ENCODE measurements around the gene NBEA. TPM values are rescaled to one million over a fixed set of nuclear protein-coding genes. Genes with fewer than 3 reads are reported as not detected.

Gene NBEA
- total RNA-seq, 6 experiments from 2014 or later: 5.6 to 9.6 (median 6.9) TPM

GRCh38 chr13:34931572-34931971 lies 10.5 kb upstream of the NBEA start:
- no peaks in the 10 kb centered on the region for H3K36me3 Mint-ChIP-seq (ENCODE audit: low read depth)
- H3K9me3 Mint-ChIP-seq: no peaks in the 10 kb centered on the region; the same call in 1 of the 2 replicates
- TF ChIP-seq CTCF (IDR thresholded peaks at IDR 0.05): no peak
- DNase-seq: no peak
- H3K27ac Mint-ChIP-seq: no peak overlapping the region
- no peak overlapping the region for H3K4me3 Mint-ChIP-seq
- no peaks in the 10 kb centered on the region for H3K27me3 Mint-ChIP-seq (ENCODE audit: insufficient read depth)
- no peaks in the 10 kb centered on the region for H3K4me1 Mint-ChIP-seq (ENCODE audit: low read depth)

- Mint-ChIP-seq H3K36me3 (ENCODE audit: low read depth) (no peaks in the 10 kb centered on the region), H3K9me3 (no peaks in the 10 kb centered on the region; the same call in 1 of the 2 replicates), H3K27ac (no peak overlapping the region), H3K4me1 (ENCODE audit: low read depth) (no peaks in the 10 kb centered on the region), H3K4me3 (no peak overlapping the region), H3K27me3 (ENCODE audit: insufficient read depth) (no peaks in the 10 kb centered on the region)
- no peak for TF ChIP-seq CTCF (IDR thresholded peaks at IDR 0.05)
- no peak for DNase-seq
Measured at GRCh38 chr13:34933349-34933748, 8.7 kb upstream of the NBEA start.

GRCh38 chr13:34933786-34934185 lies 8.3 kb upstream of the NBEA start:
- no peak overlapping the region for H3K27ac Mint-ChIP-seq

GRCh38 chr13:34935841-34936240 lies 6.2 kb upstream of the NBEA start:
- Mint-ChIP-seq H3K36me3 (ENCODE audit: low read depth) (no peaks in the 10 kb centered on the region), H3K9me3 (no peaks in the 10 kb centered on the region), H3K27ac (no peak overlapping the region), H3K27me3 (ENCODE audit: insufficient read depth) (no peaks in the 10 kb centered on the region), H3K4me1 (ENCODE audit: low read depth) (no peaks in the 10 kb centered on the region), H3K4me3 (no peak overlapping the region)
- TF ChIP-seq CTCF (IDR thresholded peaks at IDR 0.05): no peak
- DNase-seq: no peak

More at GRCh38 chr13:34933786-34934185, 8.3 kb upstream of the NBEA start:
- Mint-ChIP-seq H3K4me3 (no peak overlapping the region), H3K4me1 (ENCODE audit: low read depth) (no peaks in the 10 kb centered on the region), H3K9me3 (no peaks in the 10 kb centered on the region), H3K36me3 (ENCODE audit: low read depth) (no peaks in the 10 kb centered on the region), H3K27me3 (ENCODE audit: insufficient read depth) (no peaks in the 10 kb centered on the region)
- no peak for DNase-seq
- no peak for TF ChIP-seq CTCF (IDR thresholded peaks at IDR 0.05)

- no peaks in the 10 kb centered on the region for H3K9me3 Mint-ChIP-seq
- H3K27me3 Mint-ChIP-seq (ENCODE audit: insufficient read depth): no peaks in the 10 kb centered on the region; the same call in 1 of the 2 replicates
- peak; percentile 24; the same call in 1 of the 2 replicates for TF ChIP-seq CTCF (IDR thresholded peaks at IDR 0.05)
- H3K4me3 Mint-ChIP-seq: no peak overlapping the region
- H3K36me3 Mint-ChIP-seq (ENCODE audit: low read depth): no peaks in the 10 kb centered on the region
- peaks cover 18% of the 10 kb centered on the region for H3K4me1 Mint-ChIP-seq (ENCODE audit: low read depth)
- DNase-seq: no peak
- no peak overlapping the region for H3K27ac Mint-ChIP-seq
Measured at GRCh38 chr13:34939771-34940170, 2.3 kb upstream of the NBEA start.

GRCh38 chr13:34941436-34941834 lies 635 bp upstream of the NBEA start:
- no peak overlapping the region for H3K27ac Mint-ChIP-seq
- TF ChIP-seq CTCF (IDR thresholded peaks at IDR 0.05): no peak
- no peaks in the 10 kb centered on the region for H3K36me3 Mint-ChIP-seq (ENCODE audit: low read depth)
- peak overlapping the region; percentile 87 for H3K4me3 Mint-ChIP-seq
- H3K4me1 Mint-ChIP-seq (ENCODE audit: low read depth): peaks cover 18% of the 10 kb centered on the region
- no peaks in the 10 kb centered on the region for H3K9me3 Mint-ChIP-seq
- DNase-seq: no peak
- no peaks in the 10 kb centered on the region; the same call in 1 of the 2 replicates for H3K27me3 Mint-ChIP-seq (ENCODE audit: insufficient read depth)

Measured in HFFc6 (cell line).